ENCODE data around the gene UBD.

Gene UBD

GRCh38 chr6:29561091-29561490 is 1.6 kb upstream of the UBD start:
- no peak for DNase-seq

- no peak for DNase-seq
Observed at GRCh38 chr6:29558439-29559079, 973 bp downstream of the UBD start.

- DNase-seq, result no peak
Observed at GRCh38 chr6:29557320-29557719, 2.2 kb downstream of the UBD start.

- no peak for DNase-seq
Observed at GRCh38 chr6:29554764-29555163, 4.8 kb downstream of the UBD start.

GRCh38 chr6:29553268-29554057 is 6.1 kb downstream of the UBD start:
- no peak for DNase-seq

GRCh38 chr6:29552512-29553051 is 7.0 kb downstream of the UBD start:
- DNase-seq, result no peak

- DNase-seq, result no peak
Observed at GRCh38 chr6:29547573-29547972, 12.0 kb downstream of the UBD start.

- no peak for DNase-seq
Observed at GRCh38 chr6:29537714-29538403, 21.7 kb downstream of the UBD start.

GRCh38 chr6:29532320-29532951 is 27.1 kb downstream of the UBD start:
- no peak for DNase-seq

GRCh38 chr6:29531668-29532067 is 27.9 kb downstream of the UBD start:
- no peak for DNase-seq

- no peak for DNase-seq
Observed at GRCh38 chr6:29530671-29531310, 28.7 kb downstream of the UBD start.

GRCh38 chr6:29529956-29530355 is 29.6 kb downstream of the UBD start:
- DNase-seq, result no peak

- no peak for DNase-seq
Observed at GRCh38 chr6:29528988-29529560, 30.5 kb downstream of the UBD start.

GRCh38 chr6:29528300-29528931 is 31.1 kb downstream of the UBD start:
- no peak for DNase-seq

GRCh38 chr6:29527564-29527963 is 32.0 kb downstream of the UBD start:
- DNase-seq, result no peak

GRCh38 chr6:29527126-29527525 is 32.4 kb downstream of the UBD start:
- DNase-seq, result no peak

GRCh38 chr6:29525311-29525639 is 34.3 kb downstream of the UBD start:
- no peak for DNase-seq

GRCh38 chr6:29524444-29525310 is 34.9 kb downstream of the UBD start:
- no peak for DNase-seq

- DNase-seq, result no peak
Observed at GRCh38 chr6:29524044-29524443, 35.5 kb downstream of the UBD start.

GRCh38 chr6:29522227-29522626 is 37.3 kb downstream of the UBD start:
- no peak for DNase-seq
